ENCODE data around the gene ZNF669. TPM values are rescaled to one million over a fixed set of nuclear protein-coding genes. Genes with fewer than 3 reads are reported as not detected.

ZNF669 gene
- total RNA-seq, 2 experiments from 2014 or later = 13.2 to 15.1 TPM

GRCh38 chr1:247088967-247089366 is 15.2 kb downstream of the ZNF669 start:
- Histone ChIP-seq H3K4me1 (ENCODE audit: insufficient read depth, low read length) (no peaks in the 10 kb centered on the region), H3K9me3 (ENCODE audit: control insufficient read depth in 1 of 2, insufficient read depth in 1 of 2, low read length in 2 of 2) (peaks cover 9 to 36% of the 10 kb centered on the region in 2 experiments), H3K27me3 (ENCODE audit: control insufficient read depth in 1 of 2, insufficient read depth in 2 of 2, low read length in 2 of 2) (peaks cover 0 to 3% of the 10 kb centered on the region in 2 experiments), H3K36me3 (ENCODE audit: insufficient read depth, low read length) (no peaks in the 10 kb centered on the region), H3K27ac (ENCODE audit: low read depth in 1 of 2, low read length in 2 of 2) (no peak overlapping the region), H3K4me3 (ENCODE audit: low read length) (no peak overlapping the region)
- H3K4me1 Mint-ChIP-seq (ENCODE audit: low read depth) = no peaks in the 10 kb centered on the region
- DNase-seq = no peak
- H3K9me3 Mint-ChIP-seq = no peaks in the 10 kb centered on the region
- no peak overlapping the region for H3K4me3 Mint-ChIP-seq
- TF ChIP-seq, protein P1, sequence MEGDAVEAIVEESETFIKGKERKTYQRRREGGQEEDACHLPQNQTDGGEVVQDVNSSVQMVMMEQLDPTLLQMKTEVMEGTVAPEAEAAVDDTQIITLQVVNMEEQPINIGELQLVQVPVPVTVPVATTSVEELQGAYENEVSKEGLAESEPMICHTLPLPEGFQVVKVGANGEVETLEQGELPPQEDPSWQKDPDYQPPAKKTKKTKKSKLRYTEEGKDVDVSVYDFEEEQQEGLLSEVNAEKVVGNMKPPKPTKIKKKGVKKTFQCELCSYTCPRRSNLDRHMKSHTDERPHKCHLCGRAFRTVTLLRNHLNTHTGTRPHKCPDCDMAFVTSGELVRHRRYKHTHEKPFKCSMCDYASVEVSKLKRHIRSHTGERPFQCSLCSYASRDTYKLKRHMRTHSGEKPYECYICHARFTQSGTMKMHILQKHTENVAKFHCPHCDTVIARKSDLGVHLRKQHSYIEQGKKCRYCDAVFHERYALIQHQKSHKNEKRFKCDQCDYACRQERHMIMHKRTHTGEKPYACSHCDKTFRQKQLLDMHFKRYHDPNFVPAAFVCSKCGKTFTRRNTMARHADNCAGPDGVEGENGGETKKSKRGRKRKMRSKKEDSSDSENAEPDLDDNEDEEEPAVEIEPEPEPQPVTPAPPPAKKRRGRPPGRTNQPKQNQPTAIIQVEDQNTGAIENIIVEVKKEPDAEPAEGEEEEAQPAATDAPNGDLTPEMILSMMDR (IDR thresholded peaks at IDR 0.05) = no peak
- no peaks in the 10 kb centered on the region for H3K36me3 Mint-ChIP-seq (ENCODE audit: low read depth)
- peaks cover 6% of the 10 kb centered on the region for H3K27me3 Mint-ChIP-seq
- ChIA-PET CTCF (no interaction called here), POLR2A (no interaction called here)
- intact Hi-C loops (cut with DNase I, micrococcal nuclease) = no loop called here
- no peak for ATAC-seq (ENCODE audit: poor library complexity)
- H3K27ac Mint-ChIP-seq = no peak overlapping the region

DNA sequence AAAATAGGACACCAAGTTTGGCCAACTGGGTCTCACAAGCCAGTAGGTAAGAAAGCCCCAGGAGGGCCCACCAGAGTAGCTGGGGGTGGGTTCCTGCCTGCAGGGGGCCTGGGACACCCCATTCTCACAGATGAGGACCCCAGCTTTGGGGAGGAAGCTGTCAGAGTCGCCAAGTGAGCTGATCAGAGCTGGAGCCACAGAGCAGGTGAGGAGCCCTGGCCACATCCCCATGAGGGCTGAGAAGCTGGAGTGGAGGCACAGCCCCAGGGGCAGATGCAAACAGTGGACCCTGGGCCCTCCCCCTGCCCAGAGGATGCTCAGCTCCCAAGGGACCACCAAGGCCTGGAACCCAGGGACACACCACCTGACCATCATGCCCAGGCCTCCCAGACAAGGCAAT is 16.9 kb downstream of the ZNF669 start:
- no peaks in the 10 kb centered on the region for H3K36me3 ChIP-seq (ENCODE audit: insufficient read depth, low read length)
- POLR2A ChIA-PET = no interaction called here
- Mint-ChIP-seq H3K27me3 (peaks cover 11% of the 10 kb centered on the region), H3K4me3 (no peak overlapping the region), H3K36me3 (ENCODE audit: low read depth) (no peaks in the 10 kb centered on the region), H3K9me3 (no peaks in the 10 kb centered on the region), H3K4me1 (ENCODE audit: low read depth) (no peaks in the 10 kb centered on the region), H3K27ac (no peak overlapping the region)
- H3K9me3 ChIP-seq (ENCODE audit: control insufficient read depth in 1 of 2, insufficient read depth in 1 of 2, low read length in 2 of 2) = peaks cover 0 to 30% of the 10 kb centered on the region in 2 experiments
- intact Hi-C loops (cut with DNase I, micrococcal nuclease) = no loop called here
- TF ChIP-seq, protein P1 (IDR thresholded peaks at IDR 0.05) = no peak
- DNase-seq (no peak), ATAC-seq (ENCODE audit: poor library complexity) (no peak)
- no peaks in the 10 kb centered on the region for H3K4me1 ChIP-seq (ENCODE audit: insufficient read depth, low read length)
- H3K27ac ChIP-seq (ENCODE audit: low read depth in 1 of 2, low read length in 2 of 2) = no peak overlapping the region
- CTCF ChIA-PET = no interaction called here
- no peak overlapping the region for H3K4me3 ChIP-seq (ENCODE audit: low read length)
- peaks cover 0 to 3% of the 10 kb centered on the region in 2 experiments for H3K27me3 ChIP-seq (ENCODE audit: control insufficient read depth in 1 of 2, insufficient read depth in 2 of 2, low read length in 2 of 2)

GRCh38 chr1:247085310-247085709 is 18.8 kb downstream of the ZNF669 start:
- ChIA-PET POLR2A (no interaction called here), CTCF (no interaction called here)
- no peak for ATAC-seq (ENCODE audit: poor library complexity)
- no peaks in the 10 kb centered on the region for H3K36me3 Mint-ChIP-seq (ENCODE audit: low read depth)
- TF ChIP-seq, protein P1 (IDR thresholded peaks at IDR 0.05) = no peak
- Histone ChIP-seq H3K27ac (ENCODE audit: low read depth in 1 of 2, low read length in 2 of 2) (no peak overlapping the region), H3K27me3 (ENCODE audit: control insufficient read depth in 1 of 2, insufficient read depth in 2 of 2, low read length in 2 of 2) (peaks cover 0 to 3% of the 10 kb centered on the region in 2 experiments), H3K9me3 (ENCODE audit: control insufficient read depth in 1 of 2, insufficient read depth in 1 of 2, low read length in 2 of 2) (peaks cover 0 to 28% of the 10 kb centered on the region in 2 experiments), H3K4me1 (ENCODE audit: insufficient read depth, low read length) (no peaks in the 10 kb centered on the region), H3K36me3 (ENCODE audit: insufficient read depth, low read length) (no peaks in the 10 kb centered on the region), H3K4me3 (ENCODE audit: low read length) (no peak overlapping the region)
- intact Hi-C loops (cut with DNase I, micrococcal nuclease) = no loop called here
- peaks cover 11% of the 10 kb centered on the region for H3K27me3 Mint-ChIP-seq
- no peaks in the 10 kb centered on the region for H3K9me3 Mint-ChIP-seq
- no peaks in the 10 kb centered on the region for H3K4me1 Mint-ChIP-seq (ENCODE audit: low read depth)
- H3K27ac Mint-ChIP-seq = no peak overlapping the region
- DNase-seq = no peak
- no peak overlapping the region for H3K4me3 Mint-ChIP-seq

Data from CD4-positive, alpha-beta T cell (primary cell).